Measurements from ENCODE around the gene ASRGL1.
"Not testable (repeated sequence)": the region's sequence is repeated elsewhere in the genome, so short reads cannot be mapped to it uniquely, and the experiment has no call there.

The ASRGL1 gene

GRCh38 chr11:62379586-62379985 lies 42.3 kb downstream of the ASRGL1 start:
- not testable (repeated sequence) for H2BK120ac ChIP-seq (ENCODE audit: low read depth, low read length); H3K4me1 ChIP-seq (ENCODE audit: control insufficient read depth, insufficient read depth, low read depth, low read length); H3K14ac ChIP-seq (ENCODE audit: low read length in 2 of 2); H2BK15ac ChIP-seq (ENCODE audit: low read depth, poor library complexity, severe bottlenecking); H4K91ac ChIP-seq (ENCODE audit: low read length); H3K18ac ChIP-seq (ENCODE audit: low read depth in 1 of 2, low read length in 2 of 2); H3K9me3 ChIP-seq (ENCODE audit: control insufficient read depth, low read length); H3K23ac ChIP-seq (ENCODE audit: low read length in 2 of 2); H4K8ac ChIP-seq (ENCODE audit: low read length); H2AK5ac ChIP-seq (ENCODE audit: low read length, severe bottlenecking); H3K4me3 ChIP-seq (ENCODE audit: insufficient read depth in 1 of 2, low read depth in 1 of 2, low read length in 2 of 2); H3K9ac ChIP-seq (ENCODE audit: low read length); H3K27ac ChIP-seq (ENCODE audit: low read length, poor library complexity, severe bottlenecking); H2BK5ac ChIP-seq (ENCODE audit: low read depth, low read length, poor library complexity, severe bottlenecking); H3K4me2 ChIP-seq (ENCODE audit: low read length, poor library complexity, severe bottlenecking); H2BK12ac ChIP-seq (ENCODE audit: low read length in 2 of 2); H3K36me3 ChIP-seq (ENCODE audit: control insufficient read depth in 1 of 2, insufficient read depth in 2 of 2, low read depth in 1 of 2, low read length in 2 of 2); H3K79me1 ChIP-seq (replicated peaks; ENCODE audit: low read length, poor library complexity, severe bottlenecking); H3K4ac ChIP-seq (ENCODE audit: low read depth in 1 of 2, low read length in 2 of 2); H3K27me3 ChIP-seq (ENCODE audit: control insufficient read depth in 1 of 2, insufficient read depth in 1 of 2, low read length in 2 of 2); H2AFZ ChIP-seq (ENCODE audit: low read depth, low read length); DNase-seq
- WGBS, result 75% methylated on average over 1 of the region's 2 CpGs

GRCh38 chr11:62380821-62381245 lies 43.6 kb downstream of the ASRGL1 start:
- not testable (repeated sequence) for H4K8ac ChIP-seq (ENCODE audit: low read length)

GRCh38 chr11:62383822-62384221 lies 46.6 kb downstream of the ASRGL1 start:
- H3K36me3 ChIP-seq (ENCODE audit: control insufficient read depth in 1 of 2, insufficient read depth in 2 of 2, low read depth in 1 of 2, low read length in 2 of 2), result no peaks in the 10 kb centered on the region
- H2BK12ac ChIP-seq (ENCODE audit: low read length in 2 of 2), result no peak overlapping the region
- no peaks in the 10 kb centered on the region for H3K79me1 ChIP-seq (replicated peaks; ENCODE audit: low read length, poor library complexity, severe bottlenecking)
- 100% methylated on average over 4 of the region's 6 CpGs for WGBS
- H2BK15ac ChIP-seq (ENCODE audit: low read depth, poor library complexity, severe bottlenecking), result no peak overlapping the region
- no peak overlapping the region for H4K8ac ChIP-seq (ENCODE audit: low read length)
- no peak for DNase-seq
- no peaks in the 10 kb centered on the region for H3K9me3 ChIP-seq (ENCODE audit: control insufficient read depth, low read length)
- H3K23ac ChIP-seq (ENCODE audit: low read length in 2 of 2), result no peak overlapping the region
- peaks cover 9% of the 10 kb centered on the region for H3K4me1 ChIP-seq (ENCODE audit: control insufficient read depth, insufficient read depth, low read depth, low read length)
- H3K4ac ChIP-seq (ENCODE audit: low read depth in 1 of 2, low read length in 2 of 2), result no peak overlapping the region
- no peak overlapping the region for H4K91ac ChIP-seq (ENCODE audit: low read length)
- H3K9ac ChIP-seq (ENCODE audit: low read length), result no peak overlapping the region
- peaks cover 0 to 5% of the 10 kb centered on the region in 2 experiments for H3K27me3 ChIP-seq (ENCODE audit: control insufficient read depth in 1 of 2, insufficient read depth in 1 of 2, low read length in 2 of 2)
- H3K14ac ChIP-seq (ENCODE audit: low read length in 2 of 2), result no peak overlapping the region
- no peak overlapping the region for H3K4me2 ChIP-seq (ENCODE audit: low read length, poor library complexity, severe bottlenecking)
- H2AFZ ChIP-seq (ENCODE audit: low read depth, low read length), result no peak overlapping the region
- H3K27ac ChIP-seq (ENCODE audit: low read length, poor library complexity, severe bottlenecking), result no peak overlapping the region
- no peak overlapping the region for H2BK5ac ChIP-seq (ENCODE audit: low read depth, low read length, poor library complexity, severe bottlenecking)
- H3K4me3 ChIP-seq (ENCODE audit: insufficient read depth in 1 of 2, low read depth in 1 of 2, low read length in 2 of 2), result no peak overlapping the region
- H2BK120ac ChIP-seq (ENCODE audit: low read depth, low read length), result no peak overlapping the region
- no peak overlapping the region for H2AK5ac ChIP-seq (ENCODE audit: low read length, severe bottlenecking)
- H3K18ac ChIP-seq (ENCODE audit: low read depth in 1 of 2, low read length in 2 of 2), result no peak overlapping the region

More at GRCh38 chr11:62380821-62381245, 43.6 kb downstream of the ASRGL1 start:
- not testable (repeated sequence) for H2BK120ac ChIP-seq (ENCODE audit: low read depth, low read length); H3K4me1 ChIP-seq (ENCODE audit: control insufficient read depth, insufficient read depth, low read depth, low read length); H3K9me3 ChIP-seq (ENCODE audit: control insufficient read depth, low read length); H2AK5ac ChIP-seq (ENCODE audit: low read length, severe bottlenecking); H3K27me3 ChIP-seq (ENCODE audit: control insufficient read depth in 1 of 2, insufficient read depth in 1 of 2, low read length in 2 of 2); H3K4ac ChIP-seq (ENCODE audit: low read depth in 1 of 2, low read length in 2 of 2); H2BK5ac ChIP-seq (ENCODE audit: low read depth, low read length, poor library complexity, severe bottlenecking); H3K14ac ChIP-seq (ENCODE audit: low read length in 2 of 2); H3K18ac ChIP-seq (ENCODE audit: low read depth in 1 of 2, low read length in 2 of 2); H2BK15ac ChIP-seq (ENCODE audit: low read depth, poor library complexity, severe bottlenecking); H2AFZ ChIP-seq (ENCODE audit: low read depth, low read length); H3K23ac ChIP-seq (ENCODE audit: low read length in 2 of 2); H4K91ac ChIP-seq (ENCODE audit: low read length); H3K27ac ChIP-seq (ENCODE audit: low read length, poor library complexity, severe bottlenecking); H3K79me1 ChIP-seq (replicated peaks; ENCODE audit: low read length, poor library complexity, severe bottlenecking); H3K36me3 ChIP-seq (ENCODE audit: control insufficient read depth in 1 of 2, insufficient read depth in 2 of 2, low read depth in 1 of 2, low read length in 2 of 2); H2BK12ac ChIP-seq (ENCODE audit: low read length in 2 of 2)
- H3K9ac ChIP-seq (ENCODE audit: low read length), result peak overlapping the region; percentile 52
- H3K4me2 ChIP-seq (ENCODE audit: low read length, poor library complexity, severe bottlenecking), result peak overlapping the region; percentile 11
- WGBS, result 16% methylated on average over 10 of the region's 12 CpGs
- H3K4me3 ChIP-seq (ENCODE audit: insufficient read depth in 1 of 2, low read depth in 1 of 2, low read length in 2 of 2), result peak overlapping the region in 1 of 2 experiments; percentile 62
- DNase-seq, result peak; percentile 75

- H2BK15ac ChIP-seq (ENCODE audit: low read depth, poor library complexity, severe bottlenecking); H2AFZ ChIP-seq (ENCODE audit: low read depth, low read length); H3K4me1 ChIP-seq (ENCODE audit: control insufficient read depth, insufficient read depth, low read depth, low read length); H3K36me3 ChIP-seq (ENCODE audit: control insufficient read depth in 1 of 2, insufficient read depth in 2 of 2, low read depth in 1 of 2, low read length in 2 of 2); H3K4me2 ChIP-seq (ENCODE audit: low read length, poor library complexity, severe bottlenecking); H3K79me1 ChIP-seq (replicated peaks; ENCODE audit: low read length, poor library complexity, severe bottlenecking); H3K23ac ChIP-seq (ENCODE audit: low read length in 2 of 2); H2AK5ac ChIP-seq (ENCODE audit: low read length, severe bottlenecking); H3K9me3 ChIP-seq (ENCODE audit: control insufficient read depth, low read length); H4K8ac ChIP-seq (ENCODE audit: low read length); H3K4me3 ChIP-seq (ENCODE audit: insufficient read depth in 1 of 2, low read depth in 1 of 2, low read length in 2 of 2); H2BK12ac ChIP-seq (ENCODE audit: low read length in 2 of 2); H3K4ac ChIP-seq (ENCODE audit: low read depth in 1 of 2, low read length in 2 of 2); H3K9ac ChIP-seq (ENCODE audit: low read length); DNase-seq; H3K27ac ChIP-seq (ENCODE audit: low read length, poor library complexity, severe bottlenecking); H2BK120ac ChIP-seq (ENCODE audit: low read depth, low read length); H2BK5ac ChIP-seq (ENCODE audit: low read depth, low read length, poor library complexity, severe bottlenecking); H4K91ac ChIP-seq (ENCODE audit: low read length); H3K18ac ChIP-seq (ENCODE audit: low read depth in 1 of 2, low read length in 2 of 2); H3K14ac ChIP-seq (ENCODE audit: low read length in 2 of 2): not testable (repeated sequence)
- WGBS, result 60% methylated on average over 1 of the region's 3 CpGs
- H3K27me3 ChIP-seq (ENCODE audit: control insufficient read depth in 1 of 2, insufficient read depth in 1 of 2, low read length in 2 of 2), result peaks cover 0 to 12% of the 10 kb centered on the region in 2 experiments
Measured at GRCh38 chr11:62386083-62386482, 48.8 kb downstream of the ASRGL1 start.

All from mesenchymal stem cell (in vitro differentiated cells and primary cell).